HCT116 (cell line): ENCODE results near the gene TLE4. TPM values are rescaled to one million over a fixed set of nuclear protein-coding genes. Genes with fewer than 3 reads are reported as not detected.

Experiments
- ATAC-seq: fragments of 200-7000 bp; cut with Tn5 transposase; 2 replicates; pipeline ENCODE4 v1.9.1; 2020; ENCODE audit warnings: mild to moderate bottlenecking, moderate library complexity
- BruUV-seq: library from RNA; stranded (reverse); fragments of 400-500 nt; replicated peaks from 2 replicates; lab custom pipeline; 2021; lab: Mats Ljungman, UMichigan
- CTCF ChIA-PET: fragments of 300-600 bp; sonication (Branson Sonifier 250); formaldehyde crosslinking; loops from one replicate; lab custom pipeline; 2021; ENCODE audit warnings: antibody characterized with exemption; lab: Charles Lee
- POLR2A ChIA-PET: fragments of 300-600, 350-600 bp; sonication (Branson Sonifier 250); formaldehyde crosslinking; loops from one replicate; lab custom pipeline; 2021; ENCODE audit warnings: antibody characterized with exemption; lab: Charles Lee
- RAD21 ChIA-PET, 2 experiments: fragments of 300-600 bp; sonication (Branson Sonifier 250); formaldehyde crosslinking; loops; one replicate each; lab custom pipeline; 2023; ENCODE audit warnings: low total read pairs in 2 of 2; ENCODE audit not compliant: uncharacterized antibody in 2 of 2, unreplicated experiment in 2 of 2, low non-redundant PET in 1 of 2; lab: Charles Lee
- DNase-seq: peaks from one replicate; pipeline ENCODE4 v3.0.0-alpha.2; 2010; ENCODE audit warnings: low read depth, low spot score
- H2AFZ ChIP-seq: fragments of 200-600 bp; shearing (Covaris generic), sonication (generic); 2 replicates; pipeline ENCODE4 v1.6.1; 2017; ENCODE audit warnings: low read depth, mixed run types, mixed read lengths, antibody characterized with exemption, low read length; ENCODE audit not compliant: poor library complexity, severe bottlenecking
- H3K27ac ChIP-seq: 2 replicates; pipeline ENCODE4 v1.5.1; 2012; ENCODE audit warnings: low read depth, low read length
- H3K27me3 ChIP-seq: fragments of 200-600 bp; sonication (generic); 2 replicates; pipeline ENCODE4 v1.6.1; 2016; ENCODE audit warnings: mixed run types, low read length, mixed read lengths; ENCODE audit not compliant: insufficient read depth
- H3K36me3 ChIP-seq, 2 experiments: fragments of 200-500 bp in 1 of 2; fragments of 200-600 bp in 1 of 2; sonication (Bioruptor generic) in 1 of 2; sonication (generic) in 1 of 2; 2 replicates each; pipeline versions ENCODE4 v1.5.1 to v1.6.1; 2014 to 2016; ENCODE audit warnings: low read length in 2 of 2, inconsistent platforms in 1 of 2, mixed read lengths in 1 of 2, mixed run types in 1 of 2; ENCODE audit not compliant: insufficient read depth in 2 of 2, control insufficient read depth in 1 of 2
- H3K4me1 ChIP-seq, 2 experiments: fragments of 200-600 bp in 1 of 2; sonication (generic) in 1 of 2; 2 replicates each; pipeline versions ENCODE4 v1.5.1 to v1.6.1; 2012 to 2017; ENCODE audit warnings: low read length in 2 of 2, inconsistent platforms in 1 of 2, mild to moderate bottlenecking in 1 of 2, mixed read lengths in 1 of 2, mixed run types in 1 of 2, moderate library complexity in 1 of 2; ENCODE audit not compliant: insufficient read depth in 2 of 2, control insufficient read depth in 1 of 2
- H3K4me2 ChIP-seq: fragments of 200-600 bp; sonication (generic); 2 replicates; pipeline ENCODE4 v1.6.1; 2017; ENCODE audit warnings: mixed run types, low read length, mixed read lengths
- H3K4me3 ChIP-seq, 2 experiments: fragments of 200-600 bp in 1 of 2; sonication (generic) in 1 of 2; replicated peaks in 1 of 2; 2 replicates each; pipeline ENCODE4 v1.5.1; 2011 to 2016; ENCODE audit warnings: low read length in 2 of 2, control low read depth in 1 of 2, low read depth in 1 of 2, mild to moderate bottlenecking in 1 of 2, mixed read lengths in 1 of 2, mixed run types in 1 of 2
- H3K79me2 ChIP-seq: fragments of 200-600 bp; sonication (generic); 2 replicates; pipeline ENCODE4 v1.6.1; 2017; ENCODE audit warnings: mild to moderate bottlenecking, mixed run types, low read length, moderate library complexity, mixed read lengths; ENCODE audit not compliant: insufficient read depth
- H3K9ac ChIP-seq: fragments of 200-600 bp; sonication (generic); 2 replicates; pipeline ENCODE4 v1.6.1; 2016; ENCODE audit warnings: low read length, mixed read lengths
- H3K9me2 ChIP-seq: fragments of 200-600 bp; sonication (generic), shearing (Covaris generic); 2 replicates; pipeline ENCODE4 v1.6.1; 2017; ENCODE audit warnings: mixed run types, mild to moderate bottlenecking, moderate library complexity; ENCODE audit not compliant: insufficient read depth
- H3K9me3 ChIP-seq, 2 experiments: fragments of 200-500 bp in 1 of 2; fragments of 200-600 bp in 1 of 2; sonication (Bioruptor generic) in 1 of 2; sonication (generic) in 1 of 2; 2 replicates each; pipeline ENCODE4 v1.6.1; 2014 to 2017; ENCODE audit warnings: low read length in 2 of 2, mixed read lengths in 2 of 2, inconsistent platforms in 1 of 2, low read depth in 1 of 2, mild to moderate bottlenecking in 1 of 2, mixed run types in 1 of 2, moderate library complexity in 1 of 2; ENCODE audit not compliant: control insufficient read depth in 1 of 2, insufficient read depth in 1 of 2
- H4K20me1 ChIP-seq: fragments of 200-600 bp; sonication (generic), shearing (Covaris generic); 2 replicates; pipeline ENCODE4 v1.6.1; 2017; ENCODE audit warnings: mixed run types, mild to moderate bottlenecking, moderate library complexity; ENCODE audit not compliant: insufficient read depth
- ATF3 ChIP-seq: IDR thresholded peaks from 2 replicates; pipeline ENCODE4 v1.6.1; 2012
- ELF1 ChIP-seq: IDR thresholded peaks from 2 replicates; pipeline ENCODE4 v1.6.1; 2012; ENCODE audit warnings: low read depth, borderline replicate concordance
- MAX ChIP-seq: IDR thresholded peaks from 2 replicates; pipeline ENCODE4 v1.6.1; 2012
- POLR2AphosphoS5 ChIP-seq: IDR thresholded peaks from 2 replicates; pipeline ENCODE4 v1.6.1; 2011; ENCODE audit warnings: mild to moderate bottlenecking, low read depth, low read length, moderate library complexity
- YY1 ChIP-seq: IDR thresholded peaks from 2 replicates; pipeline ENCODE4 v1.6.1; 2011; ENCODE audit warnings: low read length, low read depth, moderate library complexity, mild to moderate bottlenecking; ENCODE audit not compliant: insufficient replicate concordance; ENCODE audit errors: extremely low read depth
- intact Hi-C: fragments of 100-400 bp; cut with micrococcal nuclease; formaldehyde crosslinking; loops from 2 replicates; pipeline ENCODE4 v1.10.0; 2022
- total RNA-seq: library from RNA; stranded (reverse); gene quantifications from one replicate; pipeline ENCODE4 v1.2.1, GENCODE V29; 2021; ENCODE audit not compliant: unreplicated experiment
- TF ChIP-seq, protein P1 (sequence below), 3 experiments: fragments of 200-600 bp in 1 of 3; sonication (generic) in 1 of 3; IDR thresholded peaks in 2 of 3; conservative IDR thresholded peaks in 1 of 3; 2 replicates each; pipeline ENCODE4 v1.5.1; 2012 to 2017; ENCODE audit warnings: low read depth in 2 of 3, low read length in 2 of 3, antibody characterized with exemption in 1 of 3, borderline replicate concordance in 1 of 3, control low read depth in 1 of 3, mild to moderate bottlenecking in 1 of 3, mixed read lengths in 1 of 3, mixed run types in 1 of 3, moderate library complexity in 1 of 3; ENCODE audit not compliant: insufficient read depth in 1 of 3

The TLE4 gene
- total RNA-seq, 1 experiment from 2014 or later, result 0.39 TPM

GRCh38 chr9:79641070-79641469 is 69.3 kb downstream of the TLE4 start:
- Histone ChIP-seq H3K27ac (no peak overlapping the region), H3K27me3 (no peaks in the 10 kb centered on the region), H3K4me2 (no peak overlapping the region), H4K20me1 (no peaks in the 10 kb centered on the region), H3K4me3 (no peak overlapping the region), H3K9me2 (no peaks in the 10 kb centered on the region), H2AFZ (no peak overlapping the region), H3K79me2 (no peaks in the 10 kb centered on the region), H3K4me1 (no peaks in the 10 kb centered on the region), H3K36me3 (no peaks in the 10 kb centered on the region), H3K9me3 (peaks cover 7 to 11% of the 10 kb centered on the region in 2 experiments; a peak in 2 of 4 replicates), H3K9ac (no peak overlapping the region)
- no TSS peak for BruUV-seq
- ChIA-PET POLR2A (no interaction called here), CTCF (no interaction called here), RAD21 (no interaction called here)
- no peak for DNase-seq
- ATAC-seq, result no peak
- intact Hi-C loops, result no loop called here
- TF ChIP-seq ELF1 (no peak), ATF3 (no peak), MAX (no peak), YY1 (no peak)
- TF ChIP-seq, protein P1, sequence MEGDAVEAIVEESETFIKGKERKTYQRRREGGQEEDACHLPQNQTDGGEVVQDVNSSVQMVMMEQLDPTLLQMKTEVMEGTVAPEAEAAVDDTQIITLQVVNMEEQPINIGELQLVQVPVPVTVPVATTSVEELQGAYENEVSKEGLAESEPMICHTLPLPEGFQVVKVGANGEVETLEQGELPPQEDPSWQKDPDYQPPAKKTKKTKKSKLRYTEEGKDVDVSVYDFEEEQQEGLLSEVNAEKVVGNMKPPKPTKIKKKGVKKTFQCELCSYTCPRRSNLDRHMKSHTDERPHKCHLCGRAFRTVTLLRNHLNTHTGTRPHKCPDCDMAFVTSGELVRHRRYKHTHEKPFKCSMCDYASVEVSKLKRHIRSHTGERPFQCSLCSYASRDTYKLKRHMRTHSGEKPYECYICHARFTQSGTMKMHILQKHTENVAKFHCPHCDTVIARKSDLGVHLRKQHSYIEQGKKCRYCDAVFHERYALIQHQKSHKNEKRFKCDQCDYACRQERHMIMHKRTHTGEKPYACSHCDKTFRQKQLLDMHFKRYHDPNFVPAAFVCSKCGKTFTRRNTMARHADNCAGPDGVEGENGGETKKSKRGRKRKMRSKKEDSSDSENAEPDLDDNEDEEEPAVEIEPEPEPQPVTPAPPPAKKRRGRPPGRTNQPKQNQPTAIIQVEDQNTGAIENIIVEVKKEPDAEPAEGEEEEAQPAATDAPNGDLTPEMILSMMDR (IDR thresholded peaks at IDR 0.05 in 2 of 3, conservative IDR thresholded peaks at IDR 0.05 in 1 of 3; ENCODE audit: borderline replicate concordance in 1 of 3, insufficient read depth in 1 of 3, low read depth in 2 of 3, low read length in 2 of 3), result no peak

DNA sequence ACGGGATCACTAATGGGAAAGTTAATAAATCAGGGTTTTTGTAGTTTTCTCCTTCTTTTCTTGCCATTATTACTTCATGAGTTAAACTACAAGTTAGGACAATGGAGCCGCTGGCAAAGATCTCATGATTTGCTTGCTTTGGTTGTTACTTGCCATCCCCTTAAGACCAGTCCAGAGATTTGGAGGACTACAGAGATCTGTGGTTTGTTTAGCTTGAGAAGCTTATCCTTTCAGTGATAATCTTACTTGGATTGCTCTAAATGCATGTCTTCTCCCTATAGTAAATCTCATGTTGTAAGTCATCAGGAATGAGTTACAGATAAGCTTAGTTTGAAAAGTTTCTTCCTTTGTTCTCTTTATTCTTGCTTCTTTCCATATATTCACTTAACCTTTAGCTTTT is 70.9 kb downstream of the TLE4 start:
- H3K79me2 ChIP-seq, result no peaks in the 10 kb centered on the region
- CTCF ChIA-PET, result no interaction called here
- H2AFZ ChIP-seq, result no peak overlapping the region
- no peak overlapping the region for H3K4me2 ChIP-seq
- peaks cover 8% of the 10 kb centered on the region in 2 experiments; a peak in 2 of 4 replicates for H3K9me3 ChIP-seq
- H3K4me3 ChIP-seq, result no peak overlapping the region
- TF ChIP-seq POLR2AphosphoS5, result no peak
- TF ChIP-seq, protein P1 (IDR thresholded peaks at IDR 0.05 in 2 of 3, conservative IDR thresholded peaks at IDR 0.05 in 1 of 3; ENCODE audit: borderline replicate concordance in 1 of 3, insufficient read depth in 1 of 3, low read depth in 2 of 3, low read length in 2 of 3), result no peak
- RAD21 ChIA-PET, result no interaction called here
- no peaks in the 10 kb centered on the region for H3K4me1 ChIP-seq
- H3K9ac ChIP-seq, result no peak overlapping the region
- POLR2A ChIA-PET, result no interaction called here
- BruUV-seq, result no TSS peak
- H3K27me3 ChIP-seq, result no peaks in the 10 kb centered on the region
- no peaks in the 10 kb centered on the region for H3K36me3 ChIP-seq
- ATAC-seq, result no peak
- no peaks in the 10 kb centered on the region for H4K20me1 ChIP-seq
- DNase-seq, result no peak
- no peaks in the 10 kb centered on the region for H3K9me2 ChIP-seq
- intact Hi-C loops, result no loop called here
- H3K27ac ChIP-seq, result no peak overlapping the region
